Neural cell (in vitro differentiated cells): ENCODE measurements around the gene OGFOD2.

Experiments used
- CTCF ChIP-seq: fragments of 450-650 bp; IDR thresholded peaks from 2 replicates; pipeline ENCODE4 v1.5.1; 2014; ENCODE audit warnings: antibody characterized with exemption, mild to moderate bottlenecking, moderate library complexity; ENCODE audit not compliant: poor library complexity, severe bottlenecking
- EP300 ChIP-seq: fragments of 450-650 bp; conservative IDR thresholded peaks from 2 replicates; pipeline ENCODE4 v1.6.1; 2014; ENCODE audit warnings: antibody characterized with exemption, mild to moderate bottlenecking, moderate library complexity; ENCODE audit not compliant: poor library complexity, severe bottlenecking
- EZH2 ChIP-seq: fragments of 200-600, 300-800 bp; shearing (Covaris generic), sonication (generic); IDR thresholded peaks from 2 replicates; pipeline ENCODE4 v1.6.1; 2014; ENCODE audit warnings: antibody characterized with exemption, low read length, borderline replicate concordance, mild to moderate bottlenecking; ENCODE audit not compliant: insufficient read depth, poor library complexity, severe bottlenecking
- POLR2AphosphoS5 ChIP-seq: IDR thresholded peaks from 2 replicates; pipeline ENCODE4 v1.6.1; 2012
- RAD21 ChIP-seq: fragments of 450-650 bp; conservative IDR thresholded peaks from 2 replicates; pipeline ENCODE4 v1.6.1; 2014; ENCODE audit warnings: antibody characterized with exemption, mild to moderate bottlenecking, moderate library complexity
- REST ChIP-seq: IDR thresholded peaks from 2 replicates; pipeline ENCODE4 v1.6.1; 2012; ENCODE audit warnings: borderline replicate concordance
- SMC3 ChIP-seq: fragments of 450-650 bp; conservative IDR thresholded peaks from 2 replicates; pipeline ENCODE4 v1.6.1; 2014; ENCODE audit warnings: antibody characterized with exemption, mild to moderate bottlenecking, moderate library complexity; ENCODE audit not compliant: poor library complexity
- TAF1 ChIP-seq: IDR thresholded peaks from 2 replicates; pipeline ENCODE4 v1.6.1; 2012; ENCODE audit warnings: low read depth

- TF ChIP-seq CTCF, result no peak
- TF ChIP-seq EZH2, result no peak
- no peak for TF ChIP-seq RAD21
- TF ChIP-seq EP300, result no peak
- TF ChIP-seq SMC3, result no peak
- TF ChIP-seq POLR2AphosphoS5, result no peak
- TF ChIP-seq TAF1, result no peak
- TF ChIP-seq REST, result no peak
Measured at GRCh38 chr12:122995503-122996187, 20.6 kb downstream of the OGFOD2 start.
